Jurkat, Clone E6-1 (cell line): ENCODE results near the gene MTUS2.

Experiments
- DNase-seq: peaks from one replicate; pipeline ENCODE4 v3.0.0-alpha.2; 2011; ENCODE audit warnings: low read depth, low spot score
- H3K4me3 ChIP-seq: 2 replicates; pipeline ENCODE4 v1.5.1; 2011; ENCODE audit warnings: mild to moderate bottlenecking, low read length, control low read depth, moderate library complexity

Gene MTUS2

GRCh38 chr13:29439601-29440388 lies 619.7 kb downstream of the MTUS2 start:
- no peak for DNase-seq
- H3K4me3 ChIP-seq = no peak overlapping the region

- H3K4me3 ChIP-seq = no peak overlapping the region
- DNase-seq = no peak
These were observed 621.2 kb downstream of the MTUS2 start for GRCh38 chr13:29441306-29441705.

DNA sequence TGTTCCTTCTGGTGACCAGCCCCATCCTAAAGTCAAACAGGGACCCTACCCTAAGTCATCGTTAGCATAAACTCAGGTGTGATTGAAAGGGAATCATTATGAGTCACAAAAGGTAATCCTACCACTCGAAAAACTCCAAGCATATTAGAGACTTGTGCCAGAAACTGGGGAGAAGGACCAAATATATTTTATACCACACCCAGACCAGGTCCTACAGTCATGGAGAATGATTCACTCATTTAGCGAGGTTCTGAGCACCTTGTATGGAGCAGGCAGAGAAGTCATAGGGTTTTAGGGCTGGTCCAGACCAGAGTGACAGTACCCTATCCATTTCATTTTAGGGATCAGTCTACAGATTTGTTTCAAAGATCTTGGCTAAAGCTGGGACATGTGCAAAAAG lies 625.9 kb downstream of the MTUS2 start:
- no peak overlapping the region for H3K4me3 ChIP-seq
- no peak for DNase-seq

- DNase-seq = no peak
- H3K4me3 ChIP-seq = no peak overlapping the region
These were observed 628.0 kb downstream of the MTUS2 start for GRCh38 chr13:29448174-29448573.

DNA sequence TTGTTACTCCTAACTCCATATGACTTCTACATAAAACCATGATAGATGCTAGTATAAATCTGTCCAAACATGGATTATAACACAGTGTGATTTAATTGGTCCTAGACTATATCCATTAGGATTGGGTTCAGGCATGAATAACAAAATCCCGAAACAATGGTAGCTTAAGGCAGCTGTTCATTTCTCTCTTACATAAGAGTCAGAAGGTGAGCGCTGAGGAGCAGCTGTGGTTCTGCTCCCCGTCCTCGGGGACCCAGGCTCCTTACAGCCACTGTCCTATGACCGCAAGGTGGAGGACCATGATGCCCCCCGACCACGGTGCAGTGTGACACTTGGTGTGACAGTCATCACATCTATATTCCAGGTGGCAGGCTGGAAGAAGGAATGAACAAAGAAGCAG lies 629.6 kb downstream of the MTUS2 start:
- no peak overlapping the region for H3K4me3 ChIP-seq

DNA sequence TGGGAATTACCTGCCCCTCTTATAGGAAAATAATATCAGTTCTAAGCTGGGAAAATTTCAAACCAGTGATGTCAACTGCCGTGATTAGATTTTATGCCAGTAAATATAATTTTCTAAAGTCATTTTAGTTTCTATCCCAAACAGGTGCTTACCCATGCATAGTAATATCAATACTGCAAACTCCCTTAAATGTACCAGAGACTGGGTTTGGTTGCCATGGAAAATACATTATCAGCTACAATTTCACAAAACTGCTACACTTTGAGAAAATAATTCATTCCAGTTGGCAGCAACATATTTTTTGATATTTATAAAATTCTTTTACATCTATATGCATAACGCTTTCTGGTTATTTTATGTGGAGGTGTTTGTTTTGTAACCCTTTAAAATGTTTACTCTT lies 631.8 kb downstream of the MTUS2 start:
- no peak for DNase-seq
- no peak overlapping the region for H3K4me3 ChIP-seq

More for the DNA sequence above, 629.6 kb downstream of the MTUS2 start:
- DNase-seq = no peak

DNA sequence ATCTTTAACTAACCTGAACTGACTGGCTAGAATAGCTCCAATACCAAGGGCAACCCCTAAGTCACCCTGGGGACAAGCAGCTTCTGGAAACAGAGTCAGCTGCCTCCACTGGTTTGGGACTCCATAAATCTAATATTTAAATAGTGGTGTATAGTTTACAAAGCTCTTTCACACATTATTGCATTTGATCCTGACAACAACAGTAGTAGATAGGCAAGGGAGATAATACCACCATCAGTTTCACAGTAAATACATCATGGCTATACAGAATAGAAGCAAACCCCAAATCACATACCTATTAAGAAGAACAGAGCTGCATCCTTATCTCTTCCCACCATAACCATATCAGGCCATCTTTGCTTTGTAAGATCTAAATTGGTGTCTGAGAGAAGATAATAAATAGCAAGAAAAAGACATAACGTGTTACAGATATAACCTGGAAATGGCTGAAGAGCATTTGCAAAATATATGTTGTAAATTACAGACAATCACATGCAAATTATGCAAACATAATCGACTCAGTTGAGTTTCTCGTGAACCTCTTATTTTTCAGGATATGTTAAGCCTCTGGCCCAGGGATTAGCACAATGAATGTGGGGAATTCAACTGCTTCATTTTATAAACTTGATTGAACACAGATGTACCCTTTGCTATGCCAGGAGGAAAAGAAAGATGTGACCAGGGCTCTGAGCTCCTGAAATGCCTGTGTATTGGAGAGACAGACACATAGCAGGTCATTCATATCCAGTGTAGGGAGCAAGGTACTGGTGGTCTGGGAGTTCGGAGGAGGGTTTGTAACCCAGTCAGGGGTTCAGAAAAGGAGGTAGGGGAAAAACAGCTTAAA lies 632.9 kb downstream of the MTUS2 start:
- no peak overlapping the region for H3K4me3 ChIP-seq
- no peak for DNase-seq

DNA sequence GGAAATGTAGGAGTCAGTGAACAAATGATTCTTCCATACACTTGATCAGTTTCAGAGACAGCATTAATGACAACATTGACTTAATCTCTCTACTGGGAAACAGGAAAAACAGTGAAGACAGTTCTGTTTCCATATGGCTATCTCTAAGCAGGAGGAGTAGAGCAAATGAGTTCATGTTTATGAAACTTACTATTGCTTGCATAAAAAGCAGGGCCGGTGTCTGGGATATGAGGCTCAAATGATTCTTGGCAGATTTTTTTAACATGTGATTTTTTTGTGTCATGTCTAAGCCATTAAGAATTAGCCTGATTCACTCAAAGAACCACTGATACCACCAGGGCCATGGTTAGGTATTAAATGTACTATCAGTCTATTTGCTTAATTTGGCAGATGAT lies 633.5 kb downstream of the MTUS2 start:
- H3K4me3 ChIP-seq = no peak overlapping the region
- no peak for DNase-seq

- no peak overlapping the region for H3K4me3 ChIP-seq
- no peak for DNase-seq
These were observed 634.9 kb downstream of the MTUS2 start for GRCh38 chr13:29454931-29455481.

GRCh38 chr13:29456419-29456818 lies 636.3 kb downstream of the MTUS2 start:
- DNase-seq = peak; percentile 32
- H3K4me3 ChIP-seq = no peak overlapping the region

DNA sequence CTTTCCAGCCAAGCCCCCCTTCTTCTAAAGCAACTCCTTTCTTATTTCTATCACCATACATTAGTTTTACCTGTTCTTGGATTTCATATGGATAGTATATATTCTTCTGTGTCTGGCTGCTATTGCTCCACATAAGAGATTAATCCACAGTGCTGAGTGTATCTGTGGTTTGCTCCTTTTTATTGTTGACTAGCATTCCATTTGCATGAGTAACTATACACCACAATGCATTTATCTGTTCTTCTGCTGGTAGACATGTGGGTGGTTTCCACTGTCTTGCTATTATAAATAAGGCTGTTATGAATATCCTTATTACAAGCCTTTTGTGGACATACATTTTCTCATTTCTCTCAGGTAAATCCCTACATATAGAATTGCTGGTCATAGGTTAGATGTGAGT lies 637.2 kb downstream of the MTUS2 start:
- H3K4me3 ChIP-seq = no peak overlapping the region
- DNase-seq = no peak

DNA sequence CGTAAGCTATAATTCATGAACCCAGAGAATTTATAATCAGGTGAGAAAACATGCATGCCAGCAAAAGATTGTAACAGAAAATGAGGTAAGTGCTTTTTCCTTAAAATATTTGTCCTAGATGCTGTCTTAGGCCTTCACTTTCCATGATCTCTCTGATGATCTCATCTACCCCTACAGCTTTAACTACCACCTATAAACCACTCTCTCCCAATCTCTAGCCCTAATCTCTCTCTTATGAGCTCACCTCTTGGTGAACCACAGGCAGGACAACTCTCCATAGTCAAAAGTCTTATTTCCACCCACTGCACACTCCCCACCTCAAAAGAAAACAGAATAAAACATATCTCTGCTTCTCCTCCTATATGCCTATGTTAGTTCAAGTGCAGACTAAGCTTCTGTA lies 638.3 kb downstream of the MTUS2 start:
- H3K4me3 ChIP-seq = no peak overlapping the region
- DNase-seq = no peak

GRCh38 chr13:29459813-29460355 lies 639.7 kb downstream of the MTUS2 start:
- H3K4me3 ChIP-seq = no peak overlapping the region
- DNase-seq = no peak

DNA sequence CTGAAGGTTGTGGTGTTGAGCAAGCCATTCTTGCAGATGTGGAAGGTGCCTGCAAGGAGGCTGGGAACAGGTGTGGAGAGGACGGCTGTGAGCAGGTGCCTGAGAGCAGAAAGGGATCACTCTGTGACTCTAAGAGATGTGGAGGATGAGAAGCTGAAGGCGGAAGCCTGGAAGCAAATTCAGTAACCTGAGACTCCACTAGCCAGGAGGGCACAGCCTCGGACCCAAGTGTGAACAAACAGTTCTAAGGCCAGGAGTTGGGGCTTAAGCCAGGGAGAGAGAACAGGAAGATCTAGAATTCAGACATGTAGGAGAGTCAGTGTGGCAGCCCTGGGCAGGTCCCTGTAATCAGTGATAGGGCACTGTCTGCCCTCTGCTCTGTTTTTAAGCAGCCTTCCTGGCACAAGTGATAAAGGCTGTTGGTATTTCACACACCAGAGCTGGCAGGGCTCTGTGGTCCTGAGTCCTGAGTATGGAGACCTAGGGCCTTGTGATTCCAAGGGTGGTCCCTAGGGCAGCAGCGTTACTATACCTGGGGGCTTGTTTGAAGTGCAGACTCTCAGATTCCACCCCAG lies 644.1 kb downstream of the MTUS2 start:
- no peak for DNase-seq
- H3K4me3 ChIP-seq = no peak overlapping the region

DNA sequence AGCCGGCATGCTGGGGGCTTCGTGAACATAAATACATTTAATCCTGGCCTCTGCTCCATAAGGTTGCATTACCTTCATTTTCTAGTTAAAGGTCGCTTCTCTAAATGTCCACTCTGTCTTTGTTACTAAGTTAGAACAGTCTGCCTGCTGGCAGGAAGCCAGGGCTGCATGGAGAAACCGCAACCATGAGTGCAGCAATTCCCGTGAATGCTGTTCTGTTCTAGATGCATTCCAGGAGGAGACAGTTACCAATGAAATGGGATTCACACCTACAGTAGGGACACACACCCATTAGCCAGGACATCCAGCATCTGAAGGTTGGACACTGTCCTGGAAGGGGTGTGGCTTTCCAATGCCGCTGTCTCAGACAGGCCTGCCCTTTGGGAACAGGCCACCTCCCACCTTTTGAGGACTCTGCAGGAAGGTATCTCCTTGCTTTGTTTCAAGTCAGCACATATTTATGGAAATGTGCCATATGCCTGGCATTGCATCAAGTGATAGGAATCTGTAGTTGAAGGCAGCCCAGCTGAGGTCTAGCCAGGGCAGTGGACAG lies 645.7 kb downstream of the MTUS2 start:
- H3K4me3 ChIP-seq = no peak overlapping the region
- DNase-seq = no peak

DNA sequence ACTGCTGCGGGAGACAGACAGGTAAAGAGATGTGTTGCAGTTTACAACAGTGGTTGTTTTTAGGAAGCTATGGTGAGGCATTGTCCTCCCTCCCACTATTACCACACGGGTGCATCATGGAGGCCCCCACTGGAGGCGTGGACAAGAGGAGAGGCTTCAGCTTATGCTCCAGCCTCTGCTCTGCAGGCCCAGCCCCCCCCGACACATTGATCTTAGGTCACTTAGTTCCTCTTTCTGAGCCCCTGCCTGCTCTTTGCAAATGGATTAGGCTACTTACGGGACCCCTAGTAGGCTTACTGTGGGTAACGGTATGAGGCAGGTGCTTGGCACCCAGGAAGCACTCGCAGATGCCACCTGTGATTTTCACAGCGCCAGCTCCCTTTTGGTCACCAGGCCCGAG lies 651.4 kb downstream of the MTUS2 start:
- H3K4me3 ChIP-seq = no peak overlapping the region
- no peak for DNase-seq

GRCh38 chr13:29472332-29472961 lies 652.3 kb downstream of the MTUS2 start:
- DNase-seq = peak; percentile 68
- H3K4me3 ChIP-seq = no peak overlapping the region

DNA sequence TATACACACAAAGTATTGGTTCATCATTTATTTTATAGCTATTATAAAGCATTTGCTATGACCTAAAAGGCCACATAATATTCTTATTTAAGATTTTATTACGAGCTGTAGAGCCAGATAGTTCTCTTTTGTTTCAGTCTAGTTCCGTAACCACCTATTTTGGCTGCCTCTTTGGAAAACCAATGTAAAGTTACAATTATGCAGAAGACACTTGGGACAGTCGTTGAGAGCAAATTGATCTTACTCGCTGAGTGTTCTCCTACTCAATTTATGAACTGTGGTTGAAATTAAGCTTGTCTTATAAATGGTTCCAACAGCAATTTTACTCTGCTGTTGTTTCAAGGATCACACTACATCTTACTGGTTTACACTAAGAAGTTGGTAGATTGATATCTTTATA lies 653.0 kb downstream of the MTUS2 start:
- no peak for DNase-seq
- H3K4me3 ChIP-seq = no peak overlapping the region

DNA sequence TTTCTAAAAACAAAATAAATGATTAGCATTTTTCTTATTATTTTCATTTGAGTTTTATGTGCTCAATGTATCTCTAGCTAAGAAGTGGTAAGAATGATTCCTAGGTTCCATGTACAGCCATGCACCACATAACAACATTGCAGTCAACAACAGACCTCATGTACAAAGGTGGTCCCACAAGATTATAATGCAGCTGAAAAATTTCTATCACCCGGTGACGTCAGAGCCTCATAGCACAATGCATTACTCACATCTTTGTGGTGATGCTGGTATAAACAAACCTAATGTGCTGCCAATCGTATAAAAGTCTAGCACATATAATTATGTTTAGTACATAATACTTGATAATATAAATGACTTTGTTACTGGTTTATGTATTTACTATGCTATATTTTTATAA lies 654.9 kb downstream of the MTUS2 start:
- DNase-seq = no peak

More for the DNA sequence above, 654.9 kb downstream of the MTUS2 start:
- H3K4me3 ChIP-seq = no peak overlapping the region
